Tibial nerve (tissue), 4 donors: ENCODE results near the gene ITPK1. TPM values are rescaled to one million over a fixed set of nuclear protein-coding genes. Genes with fewer than 3 reads are reported as not detected.

Experiments
- DNase-seq, 2 donors: peaks; one replicate each; pipeline ENCODE4 v3.0.0-alpha.2; 2019; ENCODE audit warnings: low spot score in 2 of 2
- H3K27ac ChIP-seq, 4 donors: fragments of 200-600 bp; sonication (generic) in 3 of 4; one replicate each; pipeline ENCODE4 v1.5.1; 2017 to 2019; ENCODE audit warnings: mild to moderate bottlenecking in 1 of 4
- H3K27me3 ChIP-seq, 2 donors: fragments of 200-600 bp; sonication (generic) in 1 of 2; one replicate each; pipeline versions ENCODE4 v1.5.1 to v1.6.0; 2017 to 2019
- H3K36me3 ChIP-seq, 3 donors: fragments of 200-600 bp; sonication (generic); one replicate each; pipeline ENCODE4 v1.5.1; 2018 to 2019
- H3K4me1 ChIP-seq, 4 donors: fragments of 200-600 bp; sonication (generic) in 3 of 4; one replicate each; pipeline ENCODE4 v1.5.1; 2017 to 2019
- H3K4me3 ChIP-seq, 4 donors: fragments of 200-600 bp; sonication (generic) in 3 of 4; one replicate each; pipeline ENCODE4 v1.5.1; 2017 to 2019; ENCODE audit warnings: mild to moderate bottlenecking in 1 of 4, moderate library complexity in 1 of 4
- H3K9me3 ChIP-seq, 4 donors: fragments of 200-600 bp; sonication (generic) in 3 of 4; one replicate each; pipeline ENCODE4 v1.5.1; 2017 to 2019
- CTCF ChIP-seq, 5 experiments: fragments of 200-600 bp in 3 of 5; fragments of 450-650 bp in 2 of 5; sonication (generic) in 3 of 5; IDR thresholded peaks; one replicate each; pipeline ENCODE4 v1.5.1; 2016 to 2019; ENCODE audit warnings: antibody characterized with exemption in 5 of 5, mild to moderate bottlenecking in 3 of 5, moderate library complexity in 2 of 5
- EP300 ChIP-seq, 2 donors: sonication (generic); formaldehyde crosslinking; IDR thresholded peaks; one replicate each; pipeline ENCODE4 v1.6.1; 2017; ENCODE audit warnings: antibody characterized with exemption in 2 of 2, mild to moderate bottlenecking in 1 of 2
- POLR2A ChIP-seq, 2 donors: fragments of 450-650 bp; IDR thresholded peaks; one replicate each; pipeline ENCODE4 v1.6.1; 2017; ENCODE audit warnings: antibody characterized with exemption in 2 of 2, mild to moderate bottlenecking in 2 of 2, moderate library complexity in 2 of 2
- WGBS, 2 donors: methylation state at CpG; one replicate each; pipeline ENCODE4 v1.1.5; 2018; 5-methylcytosine and 5-hydroxymethylcytosine counted together
- total RNA-seq, 4 donors: library from RNA; depleted of rRNA; stranded (reverse); fragments of >200 nt; gene quantifications; one replicate each; pipeline ENCODE4 v1.1.0, GENCODE V29; 2016

The ITPK1 gene
- total RNA-seq, 4 donors from 2014 or later, result 67.4 to 121 (median 92.5) TPM

- Histone ChIP-seq H3K27me3 (no peaks in the 10 kb centered on the region), H3K9me3 (no peaks in the 10 kb centered on the region), H3K27ac (peak overlapping the region in 2 of 4 donors; percentile 59 to 77), H3K4me3 (no peak overlapping the region), H3K36me3 (peaks cover 0 to 28% (median 0%) of the 10 kb centered on the region in 3 donors), H3K4me1 (peaks cover 0 to 75% (median 37%) of the 10 kb centered on the region in 4 donors)
- DNase-seq, result no peak
- WGBS, 2 donors, result 48 to 49% methylated on average over 7 to 11 of the region's 11 CpGs
- TF ChIP-seq EP300 (IDR thresholded peaks at IDR 0.05) (no peak), CTCF (IDR thresholded peaks at IDR 0.05) (no peak), POLR2A (IDR thresholded peaks at IDR 0.05) (no peak)
These were observed 120.8 kb downstream of the ITPK1 start for GRCh38 chr14:92994942-92995341.

- H3K27ac ChIP-seq, result peak overlapping the region in 2 of 4 donors; percentile 59 to 77
- no peak overlapping the region for H3K4me3 ChIP-seq
- H3K27me3 ChIP-seq, result no peaks in the 10 kb centered on the region
- H3K4me1 ChIP-seq, result peaks cover 0 to 72% (median 34%) of the 10 kb centered on the region in 4 donors
- no peak for DNase-seq
- no peaks in the 10 kb centered on the region for H3K9me3 ChIP-seq
- no peak for TF ChIP-seq EP300 (IDR thresholded peaks at IDR 0.05)
- TF ChIP-seq POLR2A (IDR thresholded peaks at IDR 0.05), result no peak
- TF ChIP-seq CTCF (IDR thresholded peaks at IDR 0.05), result no peak
- 92 to 93% methylated on average over 12 of the region's 12 CpGs for WGBS, 2 donors
- H3K36me3 ChIP-seq, result peaks cover 0 to 33% (median 0%) of the 10 kb centered on the region in 3 donors
These were observed 121.5 kb downstream of the ITPK1 start for GRCh38 chr14:92994131-92994676.

- Histone ChIP-seq H3K27ac (peak overlapping the region in 2 of 4 donors; percentile 21 to 77), H3K9me3 (no peaks in the 10 kb centered on the region), H3K4me3 (no peak overlapping the region), H3K4me1 (peaks cover 0 to 69% (median 31%) of the 10 kb centered on the region in 4 donors), H3K36me3 (peaks cover 0 to 33% (median 0%) of the 10 kb centered on the region in 3 donors), H3K27me3 (no peaks in the 10 kb centered on the region)
- DNase-seq, result no peak
- TF ChIP-seq POLR2A (IDR thresholded peaks at IDR 0.05), result no peak
- no peak for TF ChIP-seq EP300 (IDR thresholded peaks at IDR 0.05)
- TF ChIP-seq CTCF (IDR thresholded peaks at IDR 0.05), result no peak
- 82 to 87% methylated on average over 9 of the region's 9 CpGs for WGBS, 2 donors
These were observed 122.4 kb downstream of the ITPK1 start for GRCh38 chr14:92993302-92993701.

GRCh38 chr14:92991536-92991935, 124.2 kb downstream of the ITPK1 start:
- TF ChIP-seq EP300 (IDR thresholded peaks at IDR 0.05), result no peak
- TF ChIP-seq POLR2A (IDR thresholded peaks at IDR 0.05), result no peak
- TF ChIP-seq CTCF (IDR thresholded peaks at IDR 0.05), result no peak
- 83 to 88% methylated on average over 8 of the region's 8 CpGs for WGBS, 2 donors
- H3K9me3 ChIP-seq, result no peaks in the 10 kb centered on the region

More at GRCh38 chr14:92991536-92991935, 124.2 kb downstream of the ITPK1 start:
- peaks cover 0 to 70% (median 39%) of the 10 kb centered on the region in 4 donors for H3K4me1 ChIP-seq
- H3K4me3 ChIP-seq, result no peak overlapping the region
- no peaks in the 10 kb centered on the region for H3K27me3 ChIP-seq
- no peak for DNase-seq
- H3K36me3 ChIP-seq, result peaks cover 0 to 33% (median 0%) of the 10 kb centered on the region in 3 donors
- peak overlapping the region in 2 of 4 donors; percentile 75 to 80 for H3K27ac ChIP-seq
